AG04449 (cell line): ENCODE results near the gene JDP2.

Experiments
- CTCF ChIA-PET: fragments of 350-600 bp; formaldehyde crosslinking; extraction: SDS; loops from one replicate; lab custom pipeline; 2021; ENCODE audit warnings: antibody characterized with exemption; lab: Yijun Ruan, JAX
- POLR2A ChIA-PET: fragments of 400-600, 350-600 bp; formaldehyde crosslinking; extraction: SDS; loops from one replicate; lab custom pipeline; 2020; ENCODE audit warnings: antibody characterized with exemption, inconsistent platforms; lab: Yijun Ruan, JAX
- DNase-seq: peaks from one replicate; pipeline ENCODE4 v3.0.0-alpha.2; 2010; ENCODE audit warnings: low read depth, low spot score
- H3K4me3 ChIP-seq: 2 replicates; pipeline ENCODE4 v1.5.1; 2011; ENCODE audit warnings: low read depth, mild to moderate bottlenecking, control low read depth, low read length
- CTCF ChIP-seq: IDR thresholded peaks from one replicate; pipeline ENCODE4 v1.5.1; 2011; ENCODE audit warnings: mild to moderate bottlenecking, moderate library complexity, low read length, control low read depth, inconsistent platforms; ENCODE audit not compliant: insufficient read depth; ENCODE audit errors: missing control alignments

The JDP2 gene

GRCh38 chr14:75437201-75438143 is 9.7 kb downstream of the JDP2 start:
- H3K4me3 ChIP-seq, result no peak overlapping the region
- no peak for TF ChIP-seq CTCF
- CTCF ChIA-PET, result interaction anchor here (1.0 to 2.4 kb wide), 4 partner anchors 8 to 52 kb away, joined by 3 to 8 read pairs (median 4); no protein-coding TSS in a partner anchor
- POLR2A ChIA-PET, result interaction anchor here (1.0 kb wide), 1 partner anchor 10 kb away, joined by 4 read pairs; the partner anchor contains the start of gene JDP2
- no peak for DNase-seq

GRCh38 chr14:75438486-75439080 is 10.8 kb downstream of the JDP2 start:
- no peak overlapping the region for H3K4me3 ChIP-seq
- no peak for DNase-seq
- no peak for TF ChIP-seq CTCF
- POLR2A ChIA-PET, result interaction anchor here (1.4 to 1.5 kb wide), 2 partner anchors 11 to 12 kb away, joined by 3 to 4 read pairs; partner anchors contain the start of gene JDP2
- CTCF ChIA-PET, result interaction anchor here (1.1 to 2.1 kb wide), 2 partner anchors 9 to 50 kb away, joined by 3 to 6 read pairs; no protein-coding TSS in a partner anchor

- CTCF ChIA-PET, result interaction anchor here (0.9 to 1.3 kb wide), 4 partner anchors 36 to 141 kb away, joined by 3 to 4 read pairs (median 3); no protein-coding TSS in a partner anchor
- TF ChIP-seq CTCF, result no peak
- DNase-seq, result no peak
- POLR2A ChIA-PET, result interaction anchor here (1.4 to 1.6 kb wide), 2 partner anchors 9 to 10 kb away, joined by 3 to 6 read pairs; no protein-coding TSS in a partner anchor
- no peak overlapping the region for H3K4me3 ChIP-seq
Measured at GRCh38 chr14:75439989-75440388, 12.2 kb downstream of the JDP2 start.

- DNase-seq, result no peak
- TF ChIP-seq CTCF, result no peak
- ChIA-PET CTCF (interaction anchor here (0.9 to 2.9 kb wide), 4 partner anchors 8 to 132 kb away, joined by 3 to 13 read pairs (median 4); no protein-coding TSS in a partner anchor), POLR2A (interaction anchor here (0.6 to 1.6 kb wide), 3 partner anchors 9 to 461 kb away, joined by 3 to 6 read pairs (median 3); no protein-coding TSS in a partner anchor)
- no peak overlapping the region for H3K4me3 ChIP-seq
Measured at GRCh38 chr14:75440733-75441477, 13.1 kb downstream of the JDP2 start.

GRCh38 chr14:75441728-75442127 is 13.9 kb downstream of the JDP2 start:
- ChIA-PET POLR2A (interaction anchor here (0.7 kb wide), 1 partner anchor 13 kb away, joined by 3 read pairs; no protein-coding TSS in a partner anchor), CTCF (interaction anchor here (2.9 kb wide), 1 partner anchor 9 kb away, joined by 13 read pairs; no protein-coding TSS in a partner anchor)
- H3K4me3 ChIP-seq, result no peak overlapping the region
- TF ChIP-seq CTCF, result no peak
- DNase-seq, result no peak
